Central memory CD8-positive, alpha-beta T cell (primary cell): ENCODE data around the gene XBP1.

Experiments
- ATAC-seq: fragments of 150-1000 bp; cut with Tn5 transposase; replicated peaks from 2 replicates; pipeline ENCODE4 v1.10.0; 2022; ENCODE audit warnings: mild to moderate bottlenecking, moderate FRiP score, moderate number of reproducible peaks; ENCODE audit not compliant: poor library complexity, severe bottlenecking; ENCODE audit errors: extremely low read depth
- DNase-seq, 2 donors: peaks; one replicate each; pipeline ENCODE4 v3.0.0; 2021; ENCODE audit warnings: low spot score in 2 of 2
- H3K27ac Mint-ChIP-seq: one replicate; pipeline ENCODE4 v1.8.0; 2022; ENCODE audit warnings: low read depth, mild to moderate bottlenecking, moderate library complexity, mixed read lengths
- H3K27me3 Mint-ChIP-seq: one replicate; pipeline ENCODE4 v1.8.0; 2022; ENCODE audit warnings: mixed read lengths
- H3K36me3 Mint-ChIP-seq: one replicate; pipeline ENCODE4 v1.8.0; 2022; ENCODE audit warnings: mild to moderate bottlenecking, moderate library complexity, mixed read lengths; ENCODE audit not compliant: insufficient read depth
- H3K4me1 Mint-ChIP-seq: one replicate; pipeline ENCODE4 v1.8.0; 2022; ENCODE audit warnings: mixed read lengths
- H3K4me3 Mint-ChIP-seq: one replicate; pipeline ENCODE4 v1.8.0; 2022; ENCODE audit warnings: mild to moderate bottlenecking, moderate library complexity, mixed read lengths
- H3K9me3 Mint-ChIP-seq: one replicate; pipeline ENCODE4 v1.8.0; 2022; ENCODE audit warnings: mixed read lengths

XBP1 gene

DNA sequence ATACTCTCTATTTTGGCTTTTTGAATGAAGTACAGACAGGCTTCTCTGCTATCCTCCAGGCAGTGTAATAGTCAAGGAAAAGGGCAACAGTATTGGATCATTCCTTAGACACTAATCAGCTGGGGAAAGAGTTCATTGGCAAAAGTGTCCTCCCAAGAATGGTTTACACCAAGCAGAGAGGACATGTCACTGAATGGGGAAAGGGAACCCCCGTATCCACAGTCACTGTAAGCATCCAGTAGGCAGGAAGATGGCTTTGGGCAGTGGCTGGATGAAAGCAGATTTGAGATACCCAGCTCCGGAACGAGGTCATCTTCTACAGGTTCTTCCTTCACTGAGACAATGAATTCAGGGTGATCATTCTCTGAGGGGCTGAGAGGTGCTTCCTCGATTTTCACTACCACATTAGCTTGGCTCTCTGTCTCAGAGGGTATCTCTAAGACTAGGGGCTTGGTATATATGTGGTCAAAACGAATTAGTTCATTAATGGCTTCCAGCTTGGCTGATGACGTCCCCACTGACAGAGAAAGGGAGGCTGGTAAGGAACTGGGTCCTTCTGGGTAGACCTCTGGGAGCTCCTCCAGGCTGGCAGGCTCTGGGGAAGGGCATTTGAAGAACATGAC is 5.2 kb downstream of the XBP1 start:
- Mint-ChIP-seq H3K4me3 (peak overlapping the region; percentile 6), H3K27ac (peak overlapping the region; percentile 68), H3K4me1 (peaks cover 70% of the 10 kb centered on the region), H3K9me3 (no peaks in the 10 kb centered on the region), H3K36me3 (peaks cover 64% of the 10 kb centered on the region), H3K27me3 (no peaks in the 10 kb centered on the region)
- ATAC-seq, result no peak
- no peak for DNase-seq

DNA sequence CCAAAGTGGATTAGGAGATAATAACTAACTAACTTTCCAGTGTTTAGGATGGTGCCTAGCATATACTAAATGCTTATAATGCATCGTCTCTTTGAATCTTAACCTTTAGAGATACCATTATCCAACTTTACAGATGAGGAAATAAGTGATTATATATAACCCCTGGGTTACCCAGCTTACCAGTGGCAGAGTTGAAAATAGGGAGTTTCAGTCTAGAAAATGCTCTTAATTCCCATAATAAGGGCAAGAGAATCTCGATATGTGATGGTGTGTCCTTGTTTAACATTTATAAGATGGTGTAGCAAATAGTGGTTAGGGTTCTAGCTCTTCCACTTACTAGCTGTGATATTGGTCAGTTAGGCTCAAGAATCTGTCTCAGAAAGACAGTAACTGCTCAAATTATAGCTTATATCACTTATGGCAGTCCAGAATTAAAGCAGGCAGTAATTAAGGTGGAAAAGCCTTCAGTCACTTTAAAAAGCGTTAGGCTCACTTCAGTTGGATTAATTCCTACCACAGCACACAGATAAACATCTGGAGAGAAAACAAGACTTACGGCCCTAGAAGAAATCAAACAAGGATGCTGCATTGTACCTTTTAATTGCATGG is 6.3 kb downstream of the XBP1 start:
- Mint-ChIP-seq H3K4me1 (peaks cover 71% of the 10 kb centered on the region), H3K4me3 (no peak overlapping the region), H3K27ac (peak overlapping the region; percentile 38), H3K9me3 (no peaks in the 10 kb centered on the region), H3K27me3 (no peaks in the 10 kb centered on the region), H3K36me3 (peaks cover 57% of the 10 kb centered on the region)
- DNase-seq (no peak), ATAC-seq (no peak)

GRCh38 chr22:28792491-28793383 is 7.6 kb downstream of the XBP1 start:
- Mint-ChIP-seq H3K27ac (peak overlapping the region; percentile 73), H3K36me3 (peaks cover 51% of the 10 kb centered on the region), H3K9me3 (no peaks in the 10 kb centered on the region), H3K4me3 (peak overlapping the region; percentile 9), H3K27me3 (no peaks in the 10 kb centered on the region), H3K4me1 (peaks cover 61% of the 10 kb centered on the region)
- DNase-seq (no peak), ATAC-seq (peak; percentile 40)

DNA sequence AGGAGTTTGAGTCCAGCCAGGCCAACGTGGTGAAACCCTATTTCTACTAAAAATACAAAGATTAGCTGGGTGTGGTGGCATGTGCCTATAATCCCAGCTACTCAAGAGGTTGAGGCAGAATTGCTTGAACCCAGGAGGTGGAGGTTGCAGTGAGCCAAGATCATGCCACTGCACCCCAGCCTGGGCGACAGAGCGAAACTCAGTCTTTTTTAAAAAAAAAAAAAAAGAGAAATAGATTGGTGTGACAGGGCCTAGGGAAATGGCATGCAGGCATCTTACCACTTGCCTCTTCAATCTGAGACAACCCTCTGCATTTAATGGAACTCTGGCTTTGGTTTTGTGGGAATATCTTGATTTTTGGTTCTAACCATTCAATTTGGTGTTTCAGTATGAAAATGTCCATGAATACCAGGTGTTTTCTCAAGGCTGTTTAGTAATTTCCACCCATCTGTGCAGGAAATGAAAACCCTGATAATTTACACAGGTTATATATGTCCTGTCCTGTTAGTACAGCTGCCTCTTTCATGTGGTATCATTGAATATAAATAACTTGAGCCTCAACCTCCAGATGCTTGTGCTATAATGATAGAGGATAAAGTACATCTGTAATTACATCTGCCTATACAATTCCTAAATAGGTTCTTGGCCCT is 8.4 kb downstream of the XBP1 start:
- Mint-ChIP-seq H3K27me3 (no peaks in the 10 kb centered on the region), H3K36me3 (peaks cover 48% of the 10 kb centered on the region), H3K27ac (no peak overlapping the region), H3K9me3 (no peaks in the 10 kb centered on the region), H3K4me3 (peak overlapping the region; percentile 9), H3K4me1 (peaks cover 54% of the 10 kb centered on the region)
- DNase-seq, result no peak
- peak; percentile 40 for ATAC-seq

DNA sequence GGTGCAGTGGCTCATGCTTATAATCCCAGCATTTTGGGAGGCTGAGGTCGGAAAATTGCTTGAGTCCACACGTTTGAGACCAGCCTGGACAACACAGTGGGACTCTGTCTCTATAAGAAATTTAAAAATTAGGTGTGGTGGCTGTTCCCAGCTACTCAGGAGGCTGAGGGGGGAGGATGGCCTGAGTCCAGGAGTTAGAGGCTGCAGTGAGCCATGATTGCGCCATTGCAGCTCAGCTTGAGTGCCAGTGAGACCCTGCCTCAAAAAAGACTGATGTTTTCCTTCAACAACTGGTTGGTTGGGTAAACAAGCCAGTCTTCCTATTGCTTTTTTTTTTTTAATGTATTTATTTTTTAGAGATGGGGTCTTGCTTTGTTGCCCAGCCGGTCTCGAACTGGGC is 9.2 kb downstream of the XBP1 start:
- Mint-ChIP-seq H3K4me3 (no peak overlapping the region), H3K36me3 (peaks cover 45% of the 10 kb centered on the region), H3K27ac (peak overlapping the region; percentile 29), H3K4me1 (peaks cover 47% of the 10 kb centered on the region), H3K9me3 (no peaks in the 10 kb centered on the region), H3K27me3 (no peaks in the 10 kb centered on the region)
- no peak for DNase-seq
- no peak for ATAC-seq

GRCh38 chr22:28788601-28789000 is 11.8 kb downstream of the XBP1 start:
- Mint-ChIP-seq H3K4me3 (no peak overlapping the region), H3K27me3 (no peaks in the 10 kb centered on the region), H3K4me1 (peaks cover 26% of the 10 kb centered on the region), H3K36me3 (peaks cover 49% of the 10 kb centered on the region), H3K27ac (no peak overlapping the region), H3K9me3 (no peaks in the 10 kb centered on the region)
- DNase-seq (no peak), ATAC-seq (no peak)

- H3K9me3 Mint-ChIP-seq, result no peaks in the 10 kb centered on the region
- ATAC-seq (no peak), DNase-seq (no peak)
- no peak overlapping the region for H3K4me3 Mint-ChIP-seq
- no peaks in the 10 kb centered on the region for H3K4me1 Mint-ChIP-seq
- H3K27ac Mint-ChIP-seq, result peak overlapping the region; percentile 6
- H3K27me3 Mint-ChIP-seq, result no peaks in the 10 kb centered on the region
- peaks cover 61% of the 10 kb centered on the region for H3K36me3 Mint-ChIP-seq
Observed at GRCh38 chr22:28783786-28784671, 16.3 kb downstream of the XBP1 start.

DNA sequence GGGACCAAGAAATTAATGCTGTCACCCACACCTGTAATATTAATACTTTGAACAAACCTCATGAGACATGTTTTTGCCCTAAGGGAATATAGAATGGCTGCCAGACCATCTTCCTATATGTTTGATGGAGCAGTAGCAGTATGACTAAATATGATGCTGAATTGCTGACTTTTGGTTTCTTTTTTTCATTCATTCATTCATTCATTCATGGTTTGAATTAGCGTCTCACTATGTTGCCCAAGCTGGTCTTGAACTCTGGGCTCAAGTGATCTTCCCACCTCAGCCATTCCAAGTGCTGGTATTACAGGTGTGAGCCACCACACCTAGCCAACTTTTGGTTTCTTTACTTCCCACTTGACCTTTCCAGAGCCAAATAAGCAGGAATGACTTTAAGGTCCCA is 20.1 kb downstream of the XBP1 start:
- no peak for DNase-seq
- Mint-ChIP-seq H3K4me1 (peaks cover 8% of the 10 kb centered on the region), H3K4me3 (no peak overlapping the region), H3K27me3 (no peaks in the 10 kb centered on the region), H3K27ac (no peak overlapping the region), H3K9me3 (no peaks in the 10 kb centered on the region), H3K36me3 (peaks cover 62% of the 10 kb centered on the region)
- ATAC-seq, result no peak

DNA sequence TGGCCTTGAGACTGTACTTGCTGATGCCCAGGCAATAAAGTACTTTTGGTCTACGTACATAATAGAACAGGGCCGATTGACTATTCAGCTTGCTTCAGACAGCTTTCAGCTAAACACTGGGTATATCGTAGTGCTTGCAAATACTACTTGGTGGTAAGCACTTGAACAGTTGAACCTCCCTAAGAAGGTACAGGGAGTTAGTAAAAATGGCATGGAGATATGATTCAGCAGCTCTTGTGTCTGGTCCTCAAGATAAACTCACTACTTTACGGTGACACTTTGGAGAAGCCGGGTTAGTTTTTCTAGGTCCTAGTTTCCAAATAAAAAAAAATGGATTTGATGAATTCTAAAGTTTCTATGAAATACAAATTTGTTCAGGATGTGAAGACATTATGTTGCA is 20.5 kb downstream of the XBP1 start:
- DNase-seq (no peak), ATAC-seq (no peak)
- H3K4me1 Mint-ChIP-seq, result peaks cover 13% of the 10 kb centered on the region
- H3K27ac Mint-ChIP-seq, result no peak overlapping the region
- H3K4me3 Mint-ChIP-seq, result no peak overlapping the region
- peaks cover 61% of the 10 kb centered on the region for H3K36me3 Mint-ChIP-seq
- H3K27me3 Mint-ChIP-seq, result no peaks in the 10 kb centered on the region
- H3K9me3 Mint-ChIP-seq, result no peaks in the 10 kb centered on the region

GRCh38 chr22:28774378-28774777 is 26.0 kb downstream of the XBP1 start:
- Mint-ChIP-seq H3K27ac (peak overlapping the region; percentile 22), H3K27me3 (no peaks in the 10 kb centered on the region), H3K9me3 (no peaks in the 10 kb centered on the region), H3K4me1 (peaks cover 26% of the 10 kb centered on the region), H3K36me3 (peaks cover 48% of the 10 kb centered on the region), H3K4me3 (peak overlapping the region; percentile 89)
- ATAC-seq (no peak), DNase-seq (no peak)

- Mint-ChIP-seq H3K4me3 (peak overlapping the region; percentile 89), H3K9me3 (no peaks in the 10 kb centered on the region), H3K36me3 (peaks cover 46% of the 10 kb centered on the region), H3K27ac (peak overlapping the region; percentile 68), H3K27me3 (no peaks in the 10 kb centered on the region), H3K4me1 (peaks cover 26% of the 10 kb centered on the region)
- DNase-seq (no peak), ATAC-seq (no peak)
Observed at GRCh38 chr22:28773461-28773867, 26.9 kb downstream of the XBP1 start.
